Neural cell (in vitro differentiated cells): ENCODE results near the gene CDCA3. TPM values are rescaled to one million over a fixed set of nuclear protein-coding genes. Genes with fewer than 3 reads are reported as not detected.

Experiments
- H2AFZ ChIP-seq: fragments of 200-600, 300-800 bp; sonication (generic), shearing (Covaris generic); 2 replicates; pipeline ENCODE4 v1.6.0; 2014; ENCODE audit warnings: low read depth, mild to moderate bottlenecking, antibody characterized with exemption, low read length, moderate library complexity
- H3F3A ChIP-seq: fragments of 200-600 bp; shearing (Covaris generic); 2 replicates; pipeline ENCODE4 v1.6.1; 2016; ENCODE audit warnings: mild to moderate bottlenecking, moderate library complexity, mixed read lengths, antibody characterized with exemption, low read length; ENCODE audit not compliant: insufficient read depth, poor library complexity, severe bottlenecking
- H3K27ac ChIP-seq: fragments of 200-600, 300-800 bp; sonication (generic), shearing (Covaris generic); 2 replicates; pipeline ENCODE4 v1.5.1; 2014; ENCODE audit warnings: mild to moderate bottlenecking, low read length, moderate library complexity
- H3K27me3 ChIP-seq: fragments of 300-800, 200-600 bp; sonication (generic), shearing (Covaris generic); 2 replicates; pipeline ENCODE4 v1.6.0; 2014; ENCODE audit warnings: mild to moderate bottlenecking, low read depth, low read length, moderate library complexity; ENCODE audit not compliant: insufficient read depth
- H3K36me3 ChIP-seq: fragments of 300-800, 200-600 bp; sonication (generic), shearing (Covaris generic); 2 replicates; pipeline ENCODE4 v1.5.1; 2014; ENCODE audit warnings: mild to moderate bottlenecking, antibody characterized with exemption, low read length, moderate library complexity; ENCODE audit not compliant: insufficient read depth
- H3K4me2 ChIP-seq: fragments of 300-800, 200-600 bp; sonication (generic), shearing (Covaris generic); 2 replicates; pipeline ENCODE4 v1.6.0; 2014; ENCODE audit warnings: mild to moderate bottlenecking, low read length
- H3K4me3 ChIP-seq: fragments of 300-800, 200-600 bp; sonication (generic), shearing (Covaris generic); 2 replicates; pipeline ENCODE4 v1.5.1; 2014; ENCODE audit warnings: mild to moderate bottlenecking, low read length, moderate library complexity
- H3K79me2 ChIP-seq: fragments of 200-600 bp; shearing (Covaris generic); replicated peaks from 2 replicates; pipeline ENCODE4 v1.6.0; 2014; ENCODE audit warnings: mild to moderate bottlenecking, low read length, moderate library complexity; ENCODE audit not compliant: insufficient read depth
- H3K9ac ChIP-seq: fragments of 300-800, 200-600 bp; sonication (generic), shearing (Covaris generic); 2 replicates; pipeline ENCODE4 v1.6.1; 2016; ENCODE audit warnings: mild to moderate bottlenecking, low read length, mixed read lengths
- H3K9me2 ChIP-seq: fragments of 200-600 bp; shearing (Covaris generic); 2 replicates; pipeline ENCODE4 v1.6.1; 2016; ENCODE audit warnings: mild to moderate bottlenecking, low read length, mixed read lengths; ENCODE audit not compliant: insufficient read depth
- H3K9me3 ChIP-seq: fragments of 200-600, 300-800 bp; sonication (generic), shearing (Covaris generic); 2 replicates; pipeline ENCODE4 v1.6.1; 2016; ENCODE audit warnings: mild to moderate bottlenecking, mixed run types, low read length, moderate library complexity, mixed read lengths
- H4K20me1 ChIP-seq: fragments of 200-600 bp; shearing (Covaris generic); 2 replicates; pipeline ENCODE4 v1.6.1; 2016; ENCODE audit warnings: mild to moderate bottlenecking, mixed run types; ENCODE audit not compliant: insufficient read depth
- EP300 ChIP-seq: fragments of 450-650 bp; conservative IDR thresholded peaks from 2 replicates; pipeline ENCODE4 v1.6.1; 2014; ENCODE audit warnings: antibody characterized with exemption, mild to moderate bottlenecking, moderate library complexity; ENCODE audit not compliant: poor library complexity, severe bottlenecking
- EZH2 ChIP-seq: fragments of 200-600, 300-800 bp; shearing (Covaris generic), sonication (generic); IDR thresholded peaks from 2 replicates; pipeline ENCODE4 v1.6.1; 2014; ENCODE audit warnings: antibody characterized with exemption, low read length, borderline replicate concordance, mild to moderate bottlenecking; ENCODE audit not compliant: insufficient read depth, poor library complexity, severe bottlenecking
- MXI1 ChIP-seq: fragments of 450-650 bp; conservative IDR thresholded peaks from 2 replicates; pipeline ENCODE4 v1.6.1; 2014; ENCODE audit warnings: antibody characterized with exemption, mild to moderate bottlenecking; ENCODE audit not compliant: poor library complexity, severe bottlenecking
- POLR2AphosphoS5 ChIP-seq: IDR thresholded peaks from 2 replicates; pipeline ENCODE4 v1.6.1; 2012
- RAD21 ChIP-seq: fragments of 450-650 bp; conservative IDR thresholded peaks from 2 replicates; pipeline ENCODE4 v1.6.1; 2014; ENCODE audit warnings: antibody characterized with exemption, mild to moderate bottlenecking, moderate library complexity
- SMC3 ChIP-seq: fragments of 450-650 bp; conservative IDR thresholded peaks from 2 replicates; pipeline ENCODE4 v1.6.1; 2014; ENCODE audit warnings: antibody characterized with exemption, mild to moderate bottlenecking, moderate library complexity; ENCODE audit not compliant: poor library complexity
- TAF1 ChIP-seq: IDR thresholded peaks from 2 replicates; pipeline ENCODE4 v1.6.1; 2012; ENCODE audit warnings: low read depth
- polyA plus RNA-seq: library from polyadenylated mRNA; depleted of rRNA; stranded (reverse); fragments of >200 nt; gene quantifications from 2 replicates; pipeline ENCODE4 v1.2.3, GENCODE V29; 2014
- TF ChIP-seq, protein P1 (sequence below): IDR thresholded peaks from 2 replicates; pipeline ENCODE4 v1.6.1; 2012; ENCODE audit warnings: borderline replicate concordance
- TF ChIP-seq, protein P2 (sequence below): fragments of 450-650 bp; IDR thresholded peaks from 2 replicates; pipeline ENCODE4 v1.5.1; 2014; ENCODE audit warnings: antibody characterized with exemption, mild to moderate bottlenecking, moderate library complexity; ENCODE audit not compliant: poor library complexity, severe bottlenecking

CDCA3 gene
- polyA plus RNA-seq, 1 donor from 2014 or later: 7.3 TPM

DNA sequence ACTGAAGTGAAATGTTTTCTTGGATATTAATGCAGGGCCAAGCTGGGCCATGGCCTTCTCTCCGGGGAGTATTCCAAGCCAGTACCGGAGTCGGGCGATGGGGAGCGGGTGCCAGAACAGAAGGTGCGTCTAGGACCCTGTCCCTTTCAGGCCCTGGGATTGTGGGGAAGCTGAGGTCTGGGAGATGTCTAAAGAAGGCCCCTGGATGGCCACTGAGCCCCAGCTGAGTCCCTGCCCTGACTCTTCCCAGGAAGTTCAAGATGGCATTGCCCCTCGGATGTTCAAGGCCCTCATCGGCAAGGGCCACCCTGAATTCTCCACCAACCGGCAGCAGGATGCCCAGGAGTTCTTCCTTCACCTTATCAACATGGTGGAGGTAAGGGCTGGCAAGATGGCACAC is 9.0 kb upstream of the CDCA3 start:
- Histone ChIP-seq H4K20me1 (no peaks in the 10 kb centered on the region), H3K27ac (no peak overlapping the region), H3K9ac (no peak overlapping the region), H3K79me2 (peaks cover 3% of the 10 kb centered on the region), H2AFZ (no peak overlapping the region), H3K4me3 (no peak overlapping the region), H3K4me2 (no peak overlapping the region), H3K36me3 (peaks cover 4% of the 10 kb centered on the region), H3K9me3 (no peaks in the 10 kb centered on the region), H3K27me3 (no peaks in the 10 kb centered on the region), H3F3A (no peaks in the 10 kb centered on the region), H3K9me2 (no peaks in the 10 kb centered on the region)
- TF ChIP-seq EP300: no peak
- no peak for TF ChIP-seq SMC3
- TF ChIP-seq, protein P1, sequence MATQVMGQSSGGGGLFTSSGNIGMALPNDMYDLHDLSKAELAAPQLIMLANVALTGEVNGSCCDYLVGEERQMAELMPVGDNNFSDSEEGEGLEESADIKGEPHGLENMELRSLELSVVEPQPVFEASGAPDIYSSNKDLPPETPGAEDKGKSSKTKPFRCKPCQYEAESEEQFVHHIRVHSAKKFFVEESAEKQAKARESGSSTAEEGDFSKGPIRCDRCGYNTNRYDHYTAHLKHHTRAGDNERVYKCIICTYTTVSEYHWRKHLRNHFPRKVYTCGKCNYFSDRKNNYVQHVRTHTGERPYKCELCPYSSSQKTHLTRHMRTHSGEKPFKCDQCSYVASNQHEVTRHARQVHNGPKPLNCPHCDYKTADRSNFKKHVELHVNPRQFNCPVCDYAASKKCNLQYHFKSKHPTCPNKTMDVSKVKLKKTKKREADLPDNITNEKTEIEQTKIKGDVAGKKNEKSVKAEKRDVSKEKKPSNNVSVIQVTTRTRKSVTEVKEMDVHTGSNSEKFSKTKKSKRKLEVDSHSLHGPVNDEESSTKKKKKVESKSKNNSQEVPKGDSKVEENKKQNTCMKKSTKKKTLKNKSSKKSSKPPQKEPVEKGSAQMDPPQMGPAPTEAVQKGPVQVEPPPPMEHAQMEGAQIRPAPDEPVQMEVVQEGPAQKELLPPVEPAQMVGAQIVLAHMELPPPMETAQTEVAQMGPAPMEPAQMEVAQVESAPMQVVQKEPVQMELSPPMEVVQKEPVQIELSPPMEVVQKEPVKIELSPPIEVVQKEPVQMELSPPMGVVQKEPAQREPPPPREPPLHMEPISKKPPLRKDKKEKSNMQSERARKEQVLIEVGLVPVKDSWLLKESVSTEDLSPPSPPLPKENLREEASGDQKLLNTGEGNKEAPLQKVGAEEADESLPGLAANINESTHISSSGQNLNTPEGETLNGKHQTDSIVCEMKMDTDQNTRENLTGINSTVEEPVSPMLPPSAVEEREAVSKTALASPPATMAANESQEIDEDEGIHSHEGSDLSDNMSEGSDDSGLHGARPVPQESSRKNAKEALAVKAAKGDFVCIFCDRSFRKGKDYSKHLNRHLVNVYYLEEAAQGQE: no peak

DNA sequence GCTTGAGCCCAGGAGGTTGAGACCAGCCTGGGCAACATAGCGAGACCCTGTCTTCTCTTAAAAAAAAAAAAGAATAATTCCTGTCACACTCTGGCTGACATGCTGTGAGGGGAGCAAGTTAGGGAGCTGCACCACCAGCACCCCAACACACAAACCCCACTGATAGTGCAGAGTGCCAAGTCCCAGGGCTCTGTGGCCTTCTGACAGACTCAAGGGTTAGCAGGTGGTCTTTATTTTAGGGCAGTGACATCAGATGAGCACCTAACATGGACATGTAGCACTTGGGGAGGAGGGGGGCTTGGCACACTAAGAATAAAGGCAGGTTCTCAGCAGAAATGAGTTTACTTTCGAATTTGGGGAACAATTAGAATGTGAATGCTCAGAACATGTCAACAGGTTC is 7.7 kb upstream of the CDCA3 start:
- no peak overlapping the region for H2AFZ ChIP-seq

More for the DNA sequence above, 7.7 kb upstream of the CDCA3 start:
- Histone ChIP-seq H3K9me2 (no peaks in the 10 kb centered on the region), H3K4me2 (no peak overlapping the region), H3K9ac (no peak overlapping the region), H3K9me3 (no peaks in the 10 kb centered on the region), H3K27ac (no peak overlapping the region), H3K79me2 (peaks cover 16% of the 10 kb centered on the region), H3K4me3 (no peak overlapping the region), H4K20me1 (no peaks in the 10 kb centered on the region), H3K36me3 (peaks cover 4% of the 10 kb centered on the region), H3F3A (no peaks in the 10 kb centered on the region), H3K27me3 (no peaks in the 10 kb centered on the region)
- TF ChIP-seq, protein P2, sequence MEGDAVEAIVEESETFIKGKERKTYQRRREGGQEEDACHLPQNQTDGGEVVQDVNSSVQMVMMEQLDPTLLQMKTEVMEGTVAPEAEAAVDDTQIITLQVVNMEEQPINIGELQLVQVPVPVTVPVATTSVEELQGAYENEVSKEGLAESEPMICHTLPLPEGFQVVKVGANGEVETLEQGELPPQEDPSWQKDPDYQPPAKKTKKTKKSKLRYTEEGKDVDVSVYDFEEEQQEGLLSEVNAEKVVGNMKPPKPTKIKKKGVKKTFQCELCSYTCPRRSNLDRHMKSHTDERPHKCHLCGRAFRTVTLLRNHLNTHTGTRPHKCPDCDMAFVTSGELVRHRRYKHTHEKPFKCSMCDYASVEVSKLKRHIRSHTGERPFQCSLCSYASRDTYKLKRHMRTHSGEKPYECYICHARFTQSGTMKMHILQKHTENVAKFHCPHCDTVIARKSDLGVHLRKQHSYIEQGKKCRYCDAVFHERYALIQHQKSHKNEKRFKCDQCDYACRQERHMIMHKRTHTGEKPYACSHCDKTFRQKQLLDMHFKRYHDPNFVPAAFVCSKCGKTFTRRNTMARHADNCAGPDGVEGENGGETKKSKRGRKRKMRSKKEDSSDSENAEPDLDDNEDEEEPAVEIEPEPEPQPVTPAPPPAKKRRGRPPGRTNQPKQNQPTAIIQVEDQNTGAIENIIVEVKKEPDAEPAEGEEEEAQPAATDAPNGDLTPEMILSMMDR: no peak
- TF ChIP-seq MXI1 (no peak), POLR2AphosphoS5 (no peak), EP300 (no peak), TAF1 (no peak), SMC3 (no peak), EZH2 (no peak), RAD21 (no peak)
- TF ChIP-seq, protein P1: no peak
